HG03558 (cell line): ENCODE measurements around the gene SBF2.
"Not testable (repeated sequence)": the region's sequence is repeated elsewhere in the genome, so short reads cannot be mapped to it uniquely, and the experiment has no call there.

ENCODE experiments used
- ATAC-seq: cut with Tn5 transposase; IDR thresholded peaks from one replicate; pipeline ENCODE4 v1.9.1; 2021; ENCODE audit warnings: moderate number of reproducible peaks; ENCODE audit not compliant: unreplicated experiment; ENCODE audit errors: extremely low read depth

SBF2 gene

GRCh38 chr11:9977554-9977953 is 316.5 kb downstream of the SBF2 start:
- no peak for ATAC-seq

DNA sequence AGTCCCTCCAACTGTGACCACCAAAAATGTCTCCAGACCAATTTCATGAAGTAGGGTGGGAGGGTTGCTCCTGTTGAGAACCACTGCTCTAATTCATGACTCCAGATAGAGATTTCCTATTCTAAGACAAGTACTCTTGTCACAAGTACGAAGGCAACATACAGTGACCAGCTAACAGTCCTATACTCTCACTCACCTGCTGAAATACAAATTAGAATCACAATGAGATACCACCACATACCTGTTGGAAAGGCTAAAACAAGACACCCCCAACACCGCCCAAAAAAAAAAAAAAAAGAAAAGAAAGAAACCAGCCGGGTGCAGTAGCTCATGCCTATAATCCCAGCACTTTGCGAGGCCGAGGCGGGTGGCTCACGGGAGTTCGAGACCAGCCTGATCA is 319.6 kb downstream of the SBF2 start:
- ATAC-seq = no peak

DNA sequence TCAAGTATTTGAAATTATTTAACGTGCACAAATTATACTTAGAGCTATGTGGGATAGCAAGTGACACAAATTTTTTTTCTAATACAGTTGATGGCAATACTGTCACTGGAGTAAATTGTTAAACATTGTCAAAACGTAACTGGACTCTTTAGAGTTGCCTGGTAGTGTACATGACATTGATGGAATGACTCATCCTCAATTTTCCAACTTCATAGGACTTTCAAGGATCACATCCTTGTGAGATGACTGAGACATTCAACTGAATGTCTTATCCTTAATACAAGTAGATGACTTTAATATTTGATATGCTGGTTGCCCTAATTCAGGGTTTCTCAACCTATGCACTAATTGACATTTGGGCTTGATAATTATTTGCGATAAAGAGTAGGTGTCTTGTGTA is 320.1 kb downstream of the SBF2 start:
- no peak for ATAC-seq

DNA sequence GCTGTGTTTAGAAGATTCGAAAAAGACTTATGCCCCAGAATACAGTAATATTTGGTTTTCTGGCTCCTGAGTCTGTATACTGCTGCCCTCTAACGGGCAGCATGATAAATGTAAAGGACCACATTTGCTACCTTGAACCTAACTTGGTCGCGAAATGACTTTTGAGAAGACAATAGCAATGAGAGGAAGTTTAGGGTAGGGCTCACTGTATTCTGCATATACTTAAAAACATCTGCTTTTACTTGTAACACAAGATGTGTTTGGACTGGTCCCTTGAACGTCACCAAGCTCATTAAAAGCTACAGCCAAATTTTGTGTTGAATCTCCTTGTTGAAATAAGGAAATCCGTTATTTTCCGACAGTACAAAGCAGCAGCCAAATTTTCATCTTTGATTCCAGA is 321.0 kb downstream of the SBF2 start:
- no peak for ATAC-seq

GRCh38 chr11:9971894-9972293 is 322.1 kb downstream of the SBF2 start:
- ATAC-seq = no peak

- no peak for ATAC-seq
Measured at GRCh38 chr11:9969068-9969467, 325.0 kb downstream of the SBF2 start.

DNA sequence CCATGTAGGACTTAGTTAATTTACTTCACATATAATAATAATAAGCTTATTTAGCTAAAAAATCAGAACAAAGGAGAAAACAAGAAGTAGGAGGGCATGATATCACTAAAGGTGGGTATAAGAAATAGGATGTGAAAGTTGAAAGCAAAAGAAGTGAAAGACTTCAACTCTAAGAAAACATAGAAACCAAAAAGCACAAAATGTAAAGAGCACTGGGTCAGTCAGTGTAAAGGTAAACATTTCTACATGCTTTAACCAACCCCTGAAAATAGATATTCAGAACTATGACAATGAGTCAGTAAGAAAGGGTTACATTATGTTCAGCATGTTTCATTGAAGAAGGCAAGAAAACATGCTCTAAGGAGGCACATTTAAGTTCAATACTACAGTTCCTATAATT is 331.3 kb downstream of the SBF2 start:
- ATAC-seq = peak; percentile 91

DNA sequence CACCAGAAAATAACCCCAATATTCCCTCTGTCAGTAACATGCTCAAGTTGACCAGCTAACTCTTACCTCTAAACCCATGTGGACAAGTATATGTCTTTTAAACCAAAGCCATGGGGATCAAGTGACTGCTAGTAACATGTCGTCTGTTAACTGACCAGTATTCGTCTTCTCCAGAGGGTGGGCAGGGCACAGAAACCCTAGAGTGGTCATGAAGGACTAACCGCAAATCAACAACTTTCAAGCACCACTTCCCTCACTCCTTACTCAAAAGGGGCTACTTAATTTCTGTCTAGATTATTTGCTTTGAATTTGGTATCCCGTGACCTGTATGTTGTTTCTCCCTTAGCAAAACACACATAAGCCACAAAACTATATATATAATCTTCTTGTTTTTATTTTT is 336.9 kb downstream of the SBF2 start:
- no peak for ATAC-seq

- ATAC-seq = no peak
Measured at GRCh38 chr11:9956483-9956882, 337.5 kb downstream of the SBF2 start.

GRCh38 chr11:9955391-9955790 is 338.6 kb downstream of the SBF2 start:
- no peak for ATAC-seq

GRCh38 chr11:9953994-9954626 is 339.9 kb downstream of the SBF2 start:
- ATAC-seq = no peak

- ATAC-seq = no peak
Measured at GRCh38 chr11:9952511-9953196, 341.4 kb downstream of the SBF2 start.

DNA sequence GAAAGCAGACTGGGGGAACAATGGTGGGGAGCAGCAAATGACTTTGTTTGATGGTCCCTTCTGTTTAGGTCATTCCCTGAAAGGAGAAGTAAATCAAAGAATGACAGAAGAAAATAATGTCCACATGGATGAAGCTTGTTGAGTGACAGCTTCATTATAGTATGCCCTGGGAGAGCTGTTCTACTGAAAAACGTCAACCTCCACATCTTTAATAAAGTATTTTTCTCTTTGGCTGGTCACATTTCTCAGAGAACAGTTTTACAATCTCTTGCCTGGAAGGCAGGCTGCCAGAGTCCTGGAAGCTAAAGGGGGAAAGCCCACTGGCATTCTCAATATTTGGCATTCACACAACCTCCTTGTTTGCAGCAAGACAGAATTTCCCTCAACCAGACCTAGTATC is 342.2 kb downstream of the SBF2 start:
- ATAC-seq = no peak

- ATAC-seq = no peak
Measured at GRCh38 chr11:9950462-9950861, 343.6 kb downstream of the SBF2 start.

GRCh38 chr11:9947231-9947864 is 346.7 kb downstream of the SBF2 start:
- no peak for ATAC-seq

- ATAC-seq = not testable (repeated sequence)
Measured at GRCh38 chr11:9945680-9946079, 348.3 kb downstream of the SBF2 start.

DNA sequence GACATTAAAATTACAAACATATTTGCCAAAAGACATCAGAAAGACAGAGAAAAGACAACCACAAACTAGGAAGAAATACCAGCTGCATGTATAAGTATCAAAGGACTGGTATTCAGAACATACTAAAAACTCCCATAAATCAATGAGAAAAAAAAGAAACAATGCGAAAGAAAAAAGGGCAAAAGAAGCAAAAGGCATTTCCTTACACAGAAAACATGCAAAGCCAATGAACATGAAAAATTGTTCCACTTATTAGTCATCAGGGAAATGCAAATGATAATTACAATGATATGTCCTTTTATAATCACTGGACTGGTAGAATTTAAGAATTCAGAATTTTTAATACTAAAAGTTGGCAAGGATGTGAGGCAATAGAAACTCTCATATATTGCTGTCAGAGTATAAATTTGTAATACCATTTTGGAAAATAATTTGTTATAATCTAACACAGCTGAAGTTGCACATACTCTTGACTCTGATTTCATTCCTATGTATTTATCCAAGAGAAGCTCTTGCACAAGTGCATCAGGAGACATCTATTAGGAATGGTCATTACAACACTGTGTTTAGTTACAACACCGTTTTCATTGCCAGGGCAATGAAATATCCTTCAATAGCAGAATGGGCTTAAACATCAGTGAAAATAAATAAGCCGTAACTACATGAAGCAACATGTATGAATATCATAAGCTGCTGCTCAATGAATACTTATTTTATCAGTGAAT is 350.5 kb downstream of the SBF2 start:
- ATAC-seq = no peak

- no peak for ATAC-seq
Measured at GRCh38 chr11:9941991-9942390, 352.0 kb downstream of the SBF2 start.

- not testable (repeated sequence) for ATAC-seq
Measured at GRCh38 chr11:9939150-9939549, 354.9 kb downstream of the SBF2 start.

DNA sequence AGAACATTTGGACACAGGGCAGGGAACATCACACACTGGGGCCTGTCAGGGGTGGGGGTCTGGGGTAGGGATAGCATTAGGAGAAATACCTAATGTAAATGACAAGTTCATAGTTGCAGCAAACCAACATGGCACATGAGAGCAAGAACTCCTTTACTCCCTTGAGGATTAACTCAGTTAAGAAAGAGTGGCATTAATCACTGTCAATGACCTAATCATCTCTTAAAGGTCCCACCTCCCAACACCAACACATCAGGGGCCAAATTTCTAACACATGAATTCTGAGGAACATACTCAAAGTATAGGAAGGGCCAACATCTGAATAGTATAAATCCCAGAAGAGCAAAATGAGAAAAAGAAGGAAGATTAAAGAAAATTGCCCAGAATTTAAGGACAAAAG is 357.3 kb downstream of the SBF2 start:
- no peak for ATAC-seq

- ATAC-seq = not testable (repeated sequence)
Measured at GRCh38 chr11:9932843-9933242, 361.2 kb downstream of the SBF2 start.
